Inferior parietal cortex (tissue), 1 donor: ENCODE data around the gene EBF3.
"Not testable (repeated sequence)": the region's sequence is repeated elsewhere in the genome, so short reads cannot be mapped to it uniquely, and the experiment has no call there.

Experiments
- DNase-seq: peaks from one replicate; pipeline ENCODE4 v3.0.0-alpha.2; 2016; ENCODE audit errors: extremely low spot score

EBF3 gene

DNA sequence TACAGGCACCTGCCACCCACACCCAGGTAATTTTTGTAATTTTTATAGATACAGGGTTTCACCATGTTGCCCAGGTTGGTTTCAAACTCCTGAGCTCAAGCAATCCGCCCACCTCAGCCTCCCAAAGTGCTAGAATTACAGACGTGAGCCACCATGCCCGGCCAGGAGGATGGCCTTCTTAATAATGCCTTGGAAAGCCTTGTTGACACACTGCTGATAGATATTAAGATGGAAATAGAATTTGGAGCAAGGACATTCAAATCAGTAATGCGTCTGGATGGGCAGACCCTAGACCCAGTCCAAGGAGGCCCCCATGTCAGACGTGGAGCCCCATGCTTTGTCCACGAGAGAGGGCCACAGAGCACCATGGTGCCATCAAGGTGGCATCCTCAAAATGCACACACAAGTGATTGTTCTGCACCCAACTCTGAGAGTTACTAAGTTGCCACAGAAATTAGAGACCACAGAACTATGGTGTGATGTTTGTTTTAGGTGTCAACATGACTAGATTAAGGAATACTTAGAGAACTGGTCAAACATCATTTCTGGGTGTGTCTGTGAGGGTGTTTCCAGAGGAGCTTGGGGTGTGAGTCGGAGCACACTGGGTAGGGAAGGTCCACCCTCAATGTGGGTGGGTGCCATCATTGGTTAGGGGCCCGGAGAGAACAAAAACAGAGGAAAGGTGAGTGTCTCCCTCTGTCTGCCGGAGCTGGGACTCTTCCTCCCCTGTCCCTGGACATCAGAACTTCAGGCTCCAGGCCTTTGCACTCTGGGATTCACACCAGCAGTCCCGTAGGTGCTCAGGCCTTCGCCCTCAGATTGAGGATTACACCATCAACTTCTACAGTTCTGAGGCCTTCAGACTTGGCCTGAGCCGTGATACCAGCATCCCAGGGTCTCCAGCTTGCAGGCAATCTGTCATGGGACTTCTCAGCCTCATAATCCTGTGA lies 34.5 kb downstream of the EBF3 start:
- no peak for DNase-seq

DNA sequence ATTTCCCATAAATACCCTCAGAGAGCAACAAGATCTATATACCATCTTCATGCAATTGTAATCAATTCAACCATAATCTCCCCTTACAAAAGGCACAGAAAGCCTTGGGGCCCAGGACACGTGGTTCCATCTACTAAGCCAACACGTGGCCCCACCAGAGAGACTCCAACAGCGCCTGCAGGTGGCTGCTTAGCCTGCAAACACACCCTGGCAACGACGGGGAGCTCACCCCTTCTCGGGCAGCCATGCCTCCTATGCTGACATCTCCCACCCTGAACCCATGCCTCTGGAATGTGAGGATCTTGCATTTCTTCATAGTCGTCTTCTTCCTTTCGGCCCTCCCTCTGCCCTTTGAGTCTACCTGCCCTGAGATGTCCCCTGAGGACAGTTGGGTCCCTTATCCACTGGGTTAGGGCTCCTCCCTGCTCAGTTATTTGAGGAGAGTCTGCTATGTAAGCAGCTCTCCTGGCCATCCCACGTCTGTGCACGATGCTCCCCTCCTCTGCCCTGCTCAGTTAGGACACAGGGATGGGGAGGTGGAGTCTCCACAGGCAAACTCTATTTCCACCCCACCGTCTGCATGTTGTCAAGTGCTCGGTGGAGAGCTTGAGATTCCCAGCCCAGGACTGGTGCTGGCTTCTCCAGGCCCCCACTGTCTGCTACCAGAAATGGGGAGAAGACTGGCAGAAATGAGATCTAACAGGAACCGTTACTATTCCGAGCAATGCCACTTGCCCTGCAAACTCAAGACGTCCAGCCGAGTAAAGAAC lies 36.5 kb downstream of the EBF3 start:
- DNase-seq = no peak

DNA sequence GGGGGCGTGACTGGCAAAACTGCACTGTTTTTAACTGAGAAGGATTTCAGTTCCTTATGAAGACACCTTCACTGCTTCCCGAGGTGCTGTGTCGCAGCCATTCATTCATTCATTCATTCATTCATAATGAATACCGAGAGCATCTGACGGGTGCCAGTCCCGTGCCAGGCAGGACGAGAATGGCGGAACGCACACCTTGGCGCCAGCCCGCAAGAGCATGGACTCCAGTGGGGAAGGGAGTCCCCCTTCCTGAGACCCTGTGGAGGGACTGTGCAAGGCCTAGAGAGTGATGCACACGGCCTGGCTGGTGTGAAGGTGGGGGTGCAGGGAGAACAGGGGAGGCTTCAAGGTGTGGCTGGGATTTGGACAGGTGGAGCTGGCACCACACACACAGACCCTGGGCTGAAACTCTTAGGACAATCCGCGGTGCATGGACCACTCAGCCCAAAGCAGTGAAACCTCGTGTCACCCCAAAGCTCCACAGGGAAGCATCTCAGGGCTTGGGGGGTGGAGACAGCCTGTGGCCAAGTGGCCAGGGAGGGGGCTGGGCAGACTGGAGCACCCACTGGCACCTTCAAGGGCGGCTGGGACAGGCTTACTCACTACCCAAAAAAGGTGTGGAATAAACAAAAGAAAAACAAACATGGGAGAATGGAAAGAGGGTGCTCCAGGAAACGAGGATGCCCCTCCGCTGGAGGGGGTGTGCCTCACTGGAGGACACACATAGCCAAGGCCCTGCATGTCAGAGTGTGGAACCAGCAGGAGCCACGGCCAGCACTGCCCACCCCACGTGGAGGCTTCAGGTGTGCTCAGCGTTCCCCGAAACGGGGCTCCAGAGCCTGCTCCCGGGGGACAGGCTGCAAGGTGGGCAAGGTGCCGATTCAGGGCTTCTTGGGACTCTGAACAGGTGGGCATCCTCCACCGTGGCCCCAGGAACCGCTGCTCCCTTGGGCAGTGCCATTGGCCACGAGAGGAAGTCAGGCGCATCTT lies 37.7 kb downstream of the EBF3 start:
- no peak for DNase-seq

DNA sequence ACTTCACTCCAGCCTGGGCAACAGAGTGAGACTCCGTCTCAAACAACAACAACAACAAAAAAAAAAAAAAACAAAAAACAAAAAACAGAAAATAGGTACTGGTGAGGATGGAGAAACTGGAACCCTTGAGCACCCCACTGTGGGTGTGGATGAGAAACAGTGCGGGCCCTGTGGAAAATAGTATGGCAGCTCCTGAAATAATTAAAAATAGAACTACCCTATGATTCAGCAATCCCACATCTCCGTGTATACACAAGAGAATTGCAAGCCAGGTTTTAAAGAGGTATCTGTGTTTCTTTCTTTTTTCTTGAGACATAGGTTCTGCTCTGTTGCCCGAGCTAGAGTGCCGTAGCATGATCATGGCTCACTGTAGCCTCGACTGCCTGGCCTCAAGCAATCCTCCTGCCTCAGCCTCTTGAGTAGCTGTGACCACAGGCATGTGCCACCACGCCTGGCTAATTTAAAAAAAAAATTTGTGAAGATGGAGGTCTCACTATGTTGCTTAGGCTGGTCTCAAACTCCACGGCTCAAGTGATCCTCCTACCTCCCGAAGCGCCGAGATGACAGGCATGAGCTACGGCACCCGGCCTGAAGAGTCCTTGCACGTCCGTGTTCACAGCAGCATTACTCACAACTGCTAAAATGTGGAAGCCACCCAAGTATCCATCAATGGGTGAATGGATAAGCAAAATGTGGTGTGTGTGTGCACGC lies 39.5 kb downstream of the EBF3 start:
- DNase-seq = no peak

DNA sequence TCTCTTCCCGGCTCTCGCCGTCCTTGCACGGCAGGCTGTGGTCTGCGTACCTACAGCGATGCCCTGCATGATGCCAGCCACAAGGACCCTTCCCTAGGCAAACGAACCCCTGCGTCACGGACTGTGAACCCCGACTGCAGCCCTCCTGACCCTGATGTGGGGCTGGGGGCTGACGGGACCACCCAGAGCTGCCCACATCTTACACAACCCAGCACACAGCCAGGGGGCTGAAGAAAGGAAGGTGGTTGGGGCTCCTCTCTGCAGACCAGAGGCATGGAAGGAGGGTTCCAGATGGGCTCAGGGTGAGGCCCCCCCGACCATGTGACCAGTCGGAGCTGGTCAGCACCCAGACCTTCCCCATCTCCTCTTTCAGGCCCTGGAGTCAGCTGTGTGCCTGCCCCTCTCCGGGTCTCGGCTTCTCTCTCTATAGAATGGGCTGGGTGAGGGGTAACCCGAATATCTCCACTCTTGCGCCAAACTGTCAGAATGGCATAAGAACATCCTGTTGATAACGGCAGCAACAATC lies 41.4 kb downstream of the EBF3 start:
- DNase-seq = no peak

DNA sequence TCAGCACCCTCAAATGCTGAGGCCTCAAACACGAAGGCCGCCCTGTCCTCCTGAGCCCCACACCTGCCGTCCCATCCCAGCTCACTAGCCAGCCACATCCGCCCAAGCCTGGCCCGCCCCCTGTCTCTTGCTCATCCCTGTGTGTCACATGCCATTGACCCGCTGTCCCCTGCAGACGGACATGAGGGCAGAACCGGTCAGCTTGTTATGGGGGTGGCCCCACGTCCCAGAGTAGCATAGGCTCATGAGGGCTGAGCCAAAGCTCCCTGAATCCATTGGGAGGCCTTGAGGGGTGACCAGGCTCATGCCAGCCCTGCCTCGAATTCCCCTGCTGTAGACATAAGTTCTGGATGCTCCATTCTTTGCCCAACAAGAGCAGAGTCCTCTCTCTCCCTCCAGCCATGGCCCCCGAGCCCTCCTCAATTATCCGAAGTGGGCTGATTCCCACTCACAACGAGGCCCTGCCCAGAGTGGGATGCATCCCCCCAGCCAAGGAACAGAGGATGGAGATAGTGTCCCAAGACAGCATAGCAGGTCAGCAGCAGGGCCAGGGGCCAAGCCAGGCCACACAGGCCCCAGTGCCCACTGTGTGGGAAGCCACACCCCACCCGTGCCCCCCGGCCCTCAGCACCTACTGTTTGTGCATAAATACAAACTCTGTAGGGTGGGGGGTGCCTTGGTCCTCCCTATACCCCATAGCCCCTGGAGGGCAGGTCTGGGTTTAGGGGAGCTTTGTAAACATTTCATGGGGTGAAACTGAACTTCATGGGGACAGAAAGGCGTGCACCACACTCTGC lies 42.1 kb downstream of the EBF3 start:
- DNase-seq = no peak

DNA sequence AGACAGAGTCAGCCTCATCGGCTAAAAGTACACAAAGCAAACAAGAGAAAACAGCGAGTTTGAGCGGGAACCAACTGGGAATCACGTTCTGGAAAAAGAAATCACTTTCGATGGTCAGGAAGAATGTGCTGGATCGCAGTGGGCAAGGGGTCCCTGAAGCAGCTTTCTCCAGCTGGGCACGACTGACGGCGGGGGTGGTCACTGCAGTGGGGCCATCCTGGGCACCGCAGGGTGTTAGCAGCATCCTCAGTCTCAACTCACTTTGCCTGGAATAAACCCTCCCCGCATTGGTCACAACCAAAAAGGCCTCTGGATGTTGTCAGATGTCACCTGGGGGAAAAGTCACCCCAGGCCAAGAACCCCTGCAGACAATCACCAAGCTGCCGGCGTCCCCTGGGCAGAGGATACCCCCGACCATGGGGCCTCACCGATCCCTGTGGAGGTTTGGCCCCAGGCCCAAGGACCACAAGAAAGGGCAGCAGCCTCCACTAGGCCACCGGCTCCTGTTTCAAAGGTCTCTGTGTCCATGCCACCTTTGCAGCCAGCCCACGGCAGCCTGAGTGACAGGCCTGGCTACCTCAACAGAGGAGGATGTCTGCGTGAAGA lies 42.9 kb downstream of the EBF3 start:
- DNase-seq = no peak

DNA sequence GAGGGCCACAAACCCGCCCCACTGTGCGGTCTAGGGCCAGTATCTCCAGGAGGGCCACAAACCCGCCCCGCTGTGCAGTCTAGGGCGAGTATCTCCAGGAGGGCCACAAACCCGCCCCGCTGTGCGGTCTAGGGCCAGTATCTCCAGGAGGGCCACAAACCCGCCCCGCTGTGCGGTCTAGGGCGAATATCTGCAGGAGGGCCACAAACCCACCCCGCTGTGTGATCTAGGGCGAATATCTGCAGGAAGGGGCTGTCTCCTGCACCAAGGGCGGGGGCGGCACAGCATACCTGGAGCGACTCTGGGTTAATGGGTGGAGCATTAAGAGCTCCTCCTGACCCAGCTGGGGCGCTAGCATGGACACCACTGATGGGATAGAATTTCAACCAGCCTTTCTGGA lies 43.9 kb downstream of the EBF3 start:
- not testable (repeated sequence) for DNase-seq

DNA sequence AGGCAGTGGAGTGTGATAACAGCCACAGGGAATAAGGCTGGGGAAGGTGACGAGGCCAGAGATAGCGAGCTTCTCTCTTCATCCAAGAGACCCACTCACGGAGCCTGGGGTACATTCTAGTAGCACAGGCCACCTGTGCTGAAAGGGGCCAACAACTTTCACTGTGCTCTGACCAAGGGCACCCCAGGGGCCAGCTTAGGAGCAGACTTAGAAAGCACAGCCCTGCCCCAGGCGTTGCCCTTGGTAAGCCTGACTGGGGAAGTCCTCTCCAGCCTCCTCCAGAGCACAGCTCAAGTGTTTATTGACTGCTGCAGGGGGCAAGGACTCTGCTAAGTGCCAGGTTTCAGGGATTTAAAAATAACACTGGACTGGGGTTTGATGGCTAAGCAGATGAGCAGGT lies 44.7 kb downstream of the EBF3 start:
- DNase-seq = no peak

DNA sequence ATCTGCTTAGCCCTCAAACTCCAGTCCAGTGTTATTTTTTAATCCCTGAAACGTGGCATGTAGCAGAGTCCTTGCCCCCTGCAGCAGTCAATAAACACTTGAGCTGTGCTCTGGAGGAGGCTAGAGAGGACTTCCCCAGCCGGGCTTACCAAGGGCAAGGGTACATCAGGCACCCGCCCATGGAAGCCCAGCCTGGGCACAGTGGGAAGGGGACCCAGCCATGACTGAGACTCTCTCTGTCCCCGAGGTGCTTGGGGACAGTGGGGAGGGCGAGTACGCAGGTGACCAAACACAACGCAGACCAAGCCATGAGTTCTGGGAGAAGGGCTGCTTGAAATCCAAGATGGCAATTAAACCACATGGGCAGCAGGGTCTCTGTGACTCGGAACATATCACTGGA lies 45.2 kb downstream of the EBF3 start:
- DNase-seq = no peak

DNA sequence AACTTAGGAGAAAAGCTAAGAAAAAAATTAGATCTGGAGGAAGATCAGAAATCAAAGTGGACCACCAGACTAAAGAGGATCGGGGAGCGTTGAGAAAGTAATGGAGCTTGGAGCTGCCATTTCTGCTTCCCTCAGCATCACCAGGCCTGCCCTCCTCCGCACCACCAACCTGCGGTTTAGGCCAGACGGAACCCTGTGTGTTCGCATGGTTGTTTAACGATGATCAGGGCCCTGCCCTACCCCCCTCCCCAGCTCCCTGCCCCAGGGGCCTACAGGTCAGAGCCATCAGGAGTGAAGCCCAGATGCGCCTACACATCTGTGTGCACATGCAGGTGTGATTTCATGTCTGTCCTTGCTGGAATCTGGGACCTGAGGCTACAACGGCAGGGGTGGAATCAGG lies 45.7 kb downstream of the EBF3 start:
- DNase-seq = no peak

DNA sequence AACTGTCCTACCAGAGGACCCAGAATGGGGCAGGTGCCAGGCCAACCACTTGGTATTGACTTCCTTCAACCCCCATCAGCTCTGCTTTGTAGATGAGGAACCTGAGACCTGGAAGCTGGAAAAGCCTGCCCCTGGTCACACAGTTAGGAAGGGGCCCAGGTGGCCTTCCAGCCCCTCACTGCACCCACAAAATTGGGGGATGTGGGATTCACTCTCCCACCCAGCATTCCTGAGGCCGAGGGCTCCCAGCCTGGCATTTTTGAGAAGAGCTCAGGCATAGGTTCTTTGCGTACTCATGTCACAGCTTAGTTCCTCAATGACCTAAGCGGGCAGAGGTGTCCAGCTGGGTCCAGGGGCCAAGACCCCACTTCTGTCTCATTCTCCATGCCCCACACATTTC lies 46.1 kb downstream of the EBF3 start:
- DNase-seq = no peak

DNA sequence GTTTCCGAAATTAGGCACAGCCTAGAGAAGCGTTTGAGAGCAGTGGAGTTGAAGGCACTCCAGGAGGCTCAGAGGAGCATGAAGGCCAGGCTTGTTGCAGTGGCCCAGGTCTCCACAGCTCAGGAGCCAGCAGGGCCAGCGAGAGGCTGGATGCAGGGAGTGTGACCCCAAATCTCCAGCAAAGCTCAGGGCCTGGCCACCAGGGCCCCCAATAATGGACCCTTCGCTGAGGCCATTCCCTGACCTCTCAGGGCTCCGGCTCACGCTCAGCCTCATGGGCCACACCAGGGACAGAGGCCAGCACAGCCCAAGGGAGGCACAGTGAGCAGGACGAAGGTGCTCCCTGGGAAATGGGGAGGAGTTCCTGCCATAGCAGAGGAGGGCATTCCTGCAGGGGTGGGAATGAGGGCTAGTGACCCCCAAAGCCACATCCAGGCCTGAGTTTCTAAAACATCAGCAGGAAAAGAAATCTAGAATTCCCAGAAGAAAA lies 47.5 kb downstream of the EBF3 start:
- no peak for DNase-seq

DNA sequence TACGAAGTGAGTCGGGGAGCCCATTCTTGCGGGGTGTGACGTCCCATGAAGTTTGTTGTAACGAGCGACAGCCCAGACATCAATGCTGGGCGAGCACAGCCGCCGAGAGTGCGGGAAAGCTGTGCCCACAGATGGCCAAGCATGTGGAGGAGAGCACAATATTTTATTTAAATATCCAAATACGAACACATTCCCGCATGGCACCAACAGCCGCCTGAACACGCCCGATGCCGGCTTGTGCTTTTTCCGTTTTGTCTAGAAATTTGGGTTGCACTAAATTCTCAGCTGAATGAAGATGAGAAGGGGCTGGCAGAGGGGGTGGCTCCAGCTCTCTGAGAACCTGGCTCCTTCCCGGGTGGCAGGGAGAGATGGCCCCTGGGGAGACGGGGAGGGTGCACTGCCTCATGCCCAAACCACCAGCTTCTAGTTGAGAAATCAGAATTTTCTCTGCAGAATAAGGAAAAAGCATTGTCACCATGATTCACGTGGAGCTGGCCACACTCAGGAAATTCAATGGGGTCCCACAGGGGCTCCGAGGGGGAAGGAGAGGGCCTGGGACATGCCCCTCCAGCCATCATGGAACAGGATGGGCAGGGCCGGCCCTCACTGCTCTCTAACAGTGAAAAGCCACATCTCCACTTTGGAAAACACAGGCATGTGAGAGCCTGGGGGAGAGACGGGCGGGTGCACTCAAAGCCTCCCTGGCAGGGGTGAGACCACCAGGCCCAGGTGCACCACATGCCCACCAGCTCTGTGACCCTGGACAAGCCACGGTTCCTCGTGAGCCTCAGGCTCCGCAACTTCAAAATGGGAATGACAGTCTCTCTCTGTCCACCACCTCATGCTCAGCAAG lies 48.3 kb downstream of the EBF3 start:
- no peak for DNase-seq

DNA sequence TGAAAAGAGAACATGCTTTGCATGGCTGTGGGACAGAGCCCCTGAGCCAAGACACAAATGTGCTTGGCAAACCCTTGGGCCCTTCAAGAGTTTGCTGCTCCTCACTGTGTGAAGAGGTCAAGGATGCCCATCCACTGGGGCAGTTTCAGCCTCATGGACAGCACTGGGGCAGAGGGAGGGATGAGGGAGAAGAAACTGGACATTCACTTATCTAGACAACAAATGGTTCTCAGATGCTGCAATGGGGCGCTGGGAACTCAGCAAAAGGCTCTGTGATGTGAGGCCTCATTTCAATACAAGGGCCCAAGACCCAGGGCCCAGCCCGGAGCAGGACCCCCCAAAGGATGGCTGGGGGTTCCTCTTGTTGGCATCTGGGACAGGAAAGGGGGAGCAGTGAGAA lies 49.1 kb downstream of the EBF3 start:
- DNase-seq = no peak

DNA sequence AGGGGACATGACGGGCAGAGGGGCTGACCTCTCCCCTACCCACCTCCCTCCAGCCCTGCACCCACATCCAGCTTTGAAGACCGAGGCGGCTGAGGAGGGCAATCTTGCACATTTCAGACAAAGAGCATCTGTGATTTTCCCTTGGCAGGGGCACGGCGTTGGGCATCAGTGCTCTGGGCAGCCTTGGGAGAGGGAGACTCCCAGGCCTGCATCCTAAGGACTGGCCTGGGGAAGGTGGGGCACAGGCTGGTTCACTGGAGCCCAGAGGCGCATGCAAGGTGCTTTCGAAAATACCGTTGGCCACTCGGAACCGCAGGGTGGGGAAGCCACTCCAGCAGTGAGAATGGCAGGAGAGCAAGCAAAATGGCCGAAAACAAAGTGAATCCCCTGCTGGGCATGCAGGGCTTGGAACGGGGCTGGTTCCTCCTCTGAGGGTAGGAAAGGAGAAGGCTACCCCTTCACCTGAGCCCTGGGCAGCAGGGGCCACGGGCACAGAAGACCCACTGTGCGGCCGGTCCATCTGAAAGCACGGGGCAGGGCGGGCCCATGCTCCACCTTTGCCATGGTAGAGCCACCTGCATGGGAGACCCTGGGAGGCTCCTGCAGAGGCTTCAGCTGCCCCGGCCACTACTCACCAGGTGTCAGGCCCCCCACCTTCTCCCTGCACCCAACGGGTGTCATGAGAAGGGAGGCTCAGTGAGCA lies 49.8 kb downstream of the EBF3 start:
- no peak for DNase-seq

DNA sequence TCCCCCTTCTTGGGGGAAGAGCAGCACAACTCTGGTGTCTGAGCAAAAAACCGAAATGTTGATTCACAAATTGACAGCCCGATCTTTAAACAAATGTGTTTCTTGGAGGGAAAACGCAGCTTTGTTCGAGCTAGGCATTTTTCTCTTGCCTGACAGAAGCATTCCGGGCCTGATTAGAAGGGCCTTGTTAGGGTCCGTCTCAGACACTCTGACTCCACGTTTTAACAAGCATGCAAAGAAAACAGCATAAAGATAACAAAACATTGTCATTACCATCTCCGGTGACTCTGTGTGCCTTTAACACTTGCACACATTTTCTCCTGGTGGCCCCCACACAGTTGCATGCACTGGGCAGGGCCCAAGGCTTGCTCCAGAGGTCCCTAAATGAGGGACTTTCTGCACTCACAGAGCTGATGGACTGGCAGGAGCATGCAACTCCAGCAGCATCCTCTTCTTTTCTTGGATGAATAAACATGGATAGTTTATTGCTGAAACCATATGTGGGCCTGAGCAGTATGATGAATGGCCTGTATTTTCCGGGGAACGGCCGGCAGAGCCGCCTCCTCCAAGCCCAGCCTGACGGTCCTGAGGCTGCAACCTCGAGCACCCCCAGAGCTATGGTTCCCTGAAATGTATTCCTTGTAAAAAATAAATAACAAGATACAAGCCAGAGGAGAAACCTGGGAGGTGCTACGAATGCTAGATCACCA lies 50.9 kb downstream of the EBF3 start:
- no peak for DNase-seq
